ENCODE data around the gene MSMO1. TPM values are rescaled to one million over a fixed set of nuclear protein-coding genes. Genes with fewer than 3 reads are reported as not detected.
"Not testable (repeated sequence)": the region's sequence is repeated elsewhere in the genome, so short reads cannot be mapped to it uniquely, and the experiment has no call there.

The MSMO1 gene
- total RNA-seq, 4 donors from 2014 or later: 13.2 to 45.2 (median 19.3) TPM

DNA sequence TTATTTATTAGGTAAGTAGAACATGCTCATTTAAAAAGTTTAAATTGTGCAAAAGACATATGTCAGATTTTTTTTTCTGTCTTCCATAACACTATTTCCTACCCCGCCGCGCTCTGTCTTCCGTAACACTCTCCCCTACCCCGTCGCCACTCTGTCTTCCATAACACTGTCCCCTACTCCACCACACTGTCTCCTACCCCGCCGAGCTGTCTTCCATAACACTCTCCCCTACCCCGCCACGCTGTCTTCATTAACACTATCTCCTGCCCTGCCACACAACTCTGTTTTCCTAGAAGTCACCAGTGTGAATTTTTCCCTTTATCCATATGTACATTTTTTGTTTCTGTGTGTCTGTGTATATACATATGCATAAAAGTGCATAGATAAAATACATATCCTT lies 4.4 kb downstream of the MSMO1 start:
- DNase-seq (ENCODE audit: low spot score): no peak
- TF ChIP-seq, protein P1, sequence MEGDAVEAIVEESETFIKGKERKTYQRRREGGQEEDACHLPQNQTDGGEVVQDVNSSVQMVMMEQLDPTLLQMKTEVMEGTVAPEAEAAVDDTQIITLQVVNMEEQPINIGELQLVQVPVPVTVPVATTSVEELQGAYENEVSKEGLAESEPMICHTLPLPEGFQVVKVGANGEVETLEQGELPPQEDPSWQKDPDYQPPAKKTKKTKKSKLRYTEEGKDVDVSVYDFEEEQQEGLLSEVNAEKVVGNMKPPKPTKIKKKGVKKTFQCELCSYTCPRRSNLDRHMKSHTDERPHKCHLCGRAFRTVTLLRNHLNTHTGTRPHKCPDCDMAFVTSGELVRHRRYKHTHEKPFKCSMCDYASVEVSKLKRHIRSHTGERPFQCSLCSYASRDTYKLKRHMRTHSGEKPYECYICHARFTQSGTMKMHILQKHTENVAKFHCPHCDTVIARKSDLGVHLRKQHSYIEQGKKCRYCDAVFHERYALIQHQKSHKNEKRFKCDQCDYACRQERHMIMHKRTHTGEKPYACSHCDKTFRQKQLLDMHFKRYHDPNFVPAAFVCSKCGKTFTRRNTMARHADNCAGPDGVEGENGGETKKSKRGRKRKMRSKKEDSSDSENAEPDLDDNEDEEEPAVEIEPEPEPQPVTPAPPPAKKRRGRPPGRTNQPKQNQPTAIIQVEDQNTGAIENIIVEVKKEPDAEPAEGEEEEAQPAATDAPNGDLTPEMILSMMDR (IDR thresholded peaks at IDR 0.05): no peak
- no peak for ATAC-seq (ENCODE audit: low FRiP score)

DNA sequence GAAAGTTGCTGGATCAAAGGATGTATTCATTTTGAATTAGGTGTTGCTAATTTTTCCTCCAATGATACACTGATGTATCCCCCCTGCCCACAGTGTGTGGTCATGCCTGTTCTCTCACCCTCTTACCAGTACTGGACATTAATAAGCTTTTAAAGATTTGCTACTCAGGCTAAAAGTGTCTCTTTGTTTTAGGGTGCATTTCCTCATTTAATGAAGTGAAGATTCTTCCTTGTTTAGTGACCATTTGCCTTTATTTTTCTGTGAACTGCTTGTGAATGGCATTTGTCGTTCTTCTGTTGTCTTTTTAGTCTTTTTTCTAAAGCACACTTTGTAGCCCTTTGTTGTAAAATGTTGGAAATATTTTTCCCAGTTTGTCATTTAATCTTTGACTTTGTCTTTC lies 5.0 kb downstream of the MSMO1 start:
- DNase-seq (ENCODE audit: low spot score): no peak
- TF ChIP-seq, protein P1 (IDR thresholded peaks at IDR 0.05): no peak
- no peak for ATAC-seq (ENCODE audit: low FRiP score)

DNA sequence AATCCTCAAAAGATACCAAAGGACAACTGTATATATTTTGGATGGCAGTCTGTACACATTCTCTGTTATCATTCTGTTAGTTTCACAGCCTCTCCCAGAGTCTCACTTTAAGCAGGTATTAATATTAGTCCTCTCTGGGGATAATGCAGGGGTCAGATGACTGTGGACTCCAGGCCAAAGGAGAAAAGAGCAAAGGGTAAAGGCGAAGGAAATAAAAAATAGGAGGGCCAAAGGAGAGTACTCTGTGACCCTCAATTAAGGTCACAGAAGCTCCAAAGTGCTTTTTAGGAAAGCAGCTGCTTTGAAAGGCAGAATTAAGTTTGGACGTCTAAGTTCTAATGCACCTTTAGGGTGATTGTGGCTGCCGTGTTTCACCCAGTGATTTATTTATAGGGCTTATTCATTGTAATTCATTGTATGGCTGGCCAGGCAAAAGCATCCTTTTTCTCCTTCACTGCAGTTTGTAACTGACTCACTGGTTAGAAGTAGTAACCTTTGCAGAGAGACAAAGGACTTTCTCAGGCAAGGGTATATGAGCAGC lies 7.8 kb downstream of the MSMO1 start:
- TF ChIP-seq, protein P1 (IDR thresholded peaks at IDR 0.05): no peak
- DNase-seq (ENCODE audit: low spot score): no peak
- ATAC-seq (ENCODE audit: low FRiP score): no peak

DNA sequence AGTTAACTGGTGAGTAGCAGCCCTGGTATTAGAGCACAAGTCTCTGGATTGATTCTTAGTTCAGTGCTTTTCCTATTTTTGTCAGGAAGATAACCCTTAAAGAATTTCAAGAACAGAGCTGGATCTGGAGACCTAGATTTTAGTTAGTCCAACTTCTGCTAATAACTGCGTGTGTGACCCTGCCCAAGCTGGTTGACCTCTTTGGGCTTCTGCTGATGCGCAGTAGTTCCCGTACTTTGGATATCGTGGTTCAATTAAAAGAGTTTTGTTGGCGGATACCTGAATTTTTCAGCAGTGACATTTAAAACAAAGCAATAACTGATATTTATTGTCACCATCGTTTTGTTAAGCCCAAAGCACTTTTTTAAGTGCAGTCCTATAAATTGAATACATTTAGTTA lies 9.3 kb downstream of the MSMO1 start:
- ATAC-seq (ENCODE audit: low FRiP score): no peak
- TF ChIP-seq, protein P1 (IDR thresholded peaks at IDR 0.05): no peak

DNA sequence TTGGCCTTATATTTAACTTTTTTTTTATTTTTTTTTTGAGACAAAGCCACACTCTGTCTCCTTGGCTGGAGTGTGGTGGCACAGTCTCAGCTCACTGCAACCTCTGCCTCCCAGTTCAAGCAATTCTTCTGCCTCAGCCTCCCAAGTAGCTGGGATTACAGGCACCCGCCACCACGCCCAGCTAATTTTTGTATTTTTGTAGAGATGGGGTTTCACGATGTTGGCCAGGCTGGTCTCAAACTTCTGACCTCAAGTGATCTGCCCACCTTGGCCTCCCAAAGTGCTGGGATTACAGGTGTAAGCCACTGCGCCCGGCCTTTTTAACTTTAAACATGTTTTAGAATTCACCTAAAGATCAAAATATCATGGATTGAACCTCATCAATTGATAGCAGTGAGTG lies 14.9 kb downstream of the MSMO1 start:
- ATAC-seq (ENCODE audit: low FRiP score): not testable (repeated sequence)

More for the DNA sequence above, 9.3 kb downstream of the MSMO1 start:
- no peak for DNase-seq (ENCODE audit: low spot score)

DNA sequence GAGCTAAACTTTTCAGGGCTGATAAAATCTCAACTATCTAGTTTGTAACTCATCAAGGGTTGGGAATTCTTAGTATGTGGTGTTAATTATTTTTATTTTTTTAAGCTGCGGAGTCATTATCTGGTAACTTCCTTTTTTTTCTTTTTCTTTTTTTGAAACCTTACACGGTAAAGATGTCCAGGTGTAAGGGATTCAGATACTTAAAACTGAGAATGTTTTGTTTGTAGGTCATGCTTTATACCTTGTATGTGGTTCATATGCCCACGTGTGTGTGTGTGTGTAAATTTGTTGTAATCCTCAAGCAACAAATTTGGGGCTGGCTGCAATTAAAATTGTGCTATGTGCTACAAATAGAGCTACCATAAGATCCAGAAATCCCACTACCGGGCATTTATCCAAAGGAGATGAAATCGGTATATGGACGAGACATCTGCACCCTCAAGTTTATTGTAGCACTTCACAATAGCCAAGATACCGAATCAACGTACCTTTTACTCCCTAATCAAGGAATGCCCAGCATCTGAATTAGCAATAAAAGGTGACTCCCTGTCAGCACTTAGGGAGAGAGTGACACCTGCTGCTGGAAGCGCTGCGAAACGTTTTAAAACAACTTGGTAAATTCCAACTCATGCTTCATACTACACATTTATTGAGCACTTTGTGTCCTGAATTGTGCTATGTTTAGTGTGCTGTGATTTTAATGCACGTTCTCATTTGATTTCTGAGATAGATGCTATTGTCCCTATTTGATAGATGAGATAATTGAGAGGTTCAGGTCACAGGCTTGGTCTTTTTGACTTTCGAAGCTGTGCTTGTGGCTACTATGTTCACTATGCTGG lies 16.1 kb downstream of the MSMO1 start:
- TF ChIP-seq, protein P1 (IDR thresholded peaks at IDR 0.05): no peak
- ATAC-seq (ENCODE audit: low FRiP score) (no peak), DNase-seq (ENCODE audit: low spot score) (no peak)

More for the DNA sequence above, 14.9 kb downstream of the MSMO1 start:
- DNase-seq (ENCODE audit: low spot score): not testable (repeated sequence)

DNA sequence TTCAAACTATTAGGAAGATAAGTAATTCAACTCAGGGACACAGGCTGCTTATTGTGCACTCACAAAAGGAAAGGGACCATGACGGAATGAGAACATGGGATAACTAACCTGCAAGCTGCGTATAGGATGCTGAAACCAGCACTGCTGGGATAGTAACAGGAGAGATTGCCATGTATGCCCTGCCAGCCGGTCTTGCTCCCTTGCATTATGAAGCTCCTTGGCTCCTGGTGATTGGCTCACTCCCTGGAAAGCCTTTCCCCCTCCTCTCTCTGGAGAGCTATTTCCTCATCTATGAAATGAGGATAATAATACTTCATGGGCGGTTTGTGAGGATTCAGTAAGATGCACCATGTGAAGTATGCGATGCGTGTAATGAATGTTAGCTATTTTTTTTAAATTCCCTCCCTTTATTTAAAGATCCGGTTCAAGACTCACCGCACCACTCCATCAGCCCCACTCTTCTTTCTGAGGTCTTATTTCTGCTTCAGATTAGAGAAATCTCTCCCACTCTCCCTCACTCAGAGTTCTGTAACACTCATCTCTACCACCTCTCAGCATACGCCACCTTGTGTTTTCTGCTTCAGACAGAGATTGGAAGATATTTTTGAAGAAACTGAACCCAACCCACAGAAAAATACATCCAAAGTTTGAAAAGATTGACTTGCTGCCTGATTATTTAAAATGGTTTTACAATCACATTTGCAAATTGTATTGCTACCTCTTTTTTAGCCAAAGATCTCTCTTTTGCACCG lies 18.4 kb downstream of the MSMO1 start:
- no peak for ATAC-seq (ENCODE audit: low FRiP score)
- TF ChIP-seq, protein P1 (IDR thresholded peaks at IDR 0.05): no peak
- DNase-seq (ENCODE audit: low spot score): no peak

Data from omental fat pad (tissue), 4 donors.